ENCODE results near the gene ITGA2. TPM values are rescaled to one million over a fixed set of nuclear protein-coding genes. Genes with fewer than 3 reads are reported as not detected.

The ITGA2 gene
- total and polyA plus RNA-seq, 7 donors = 0.10 to 0.91 (median 0.64) TPM

GRCh38 chr5:52996979-52997378 is 7.8 kb downstream of the ITGA2 start:
- intact Hi-C loops (cut with DNase I) = no loop called here
- TF ChIP-seq CTCF (IDR thresholded peaks at IDR 0.05) = no peak
- no peak for ATAC-seq
- no peak for DNase-seq
- Histone ChIP-seq H3K4me3 (no peak overlapping the region), H3K36me3 (ENCODE audit: insufficient read depth in 1 of 2, low read depth in 1 of 2) (no peaks in the 10 kb centered on the region), H3K4me1 (no peaks in the 10 kb centered on the region), H3K27ac (no peak overlapping the region), H3K27me3 (ENCODE audit: insufficient read depth in 3 of 3, low read length in 2 of 3) (peaks cover 0 to 14% (median 0%) of the 10 kb centered on the region in 3 donors), H3K9me3 (no peaks in the 10 kb centered on the region)
- WGBS, 3 donors = 89 to 93% (median 92%) methylated on average over 1 of the region's 1 CpG

GRCh38 chr5:52997424-52997823 is 8.3 kb downstream of the ITGA2 start:
- DNase-seq (no peak), ATAC-seq (no peak)
- intact Hi-C loops (cut with DNase I) = no loop called here
- Histone ChIP-seq H3K27me3 (ENCODE audit: insufficient read depth in 3 of 3, low read length in 2 of 3) (peaks cover 0 to 13% (median 0%) of the 10 kb centered on the region in 3 donors), H3K36me3 (ENCODE audit: insufficient read depth in 1 of 2, low read depth in 1 of 2) (no peaks in the 10 kb centered on the region), H3K4me3 (no peak overlapping the region), H3K27ac (no peak overlapping the region), H3K9me3 (no peaks in the 10 kb centered on the region), H3K4me1 (no peaks in the 10 kb centered on the region)
- no peak for TF ChIP-seq CTCF (IDR thresholded peaks at IDR 0.05)
- WGBS, 3 donors = 26 to 32% (median 28%) methylated on average over 6 of the region's 6 CpGs

GRCh38 chr5:52998552-52999313 is 9.6 kb downstream of the ITGA2 start:
- 63 to 69% (median 65%) methylated on average over 2 of the region's 2 CpGs for WGBS, 3 donors
- Histone ChIP-seq H3K27me3 (ENCODE audit: insufficient read depth in 3 of 3, low read length in 2 of 3) (peaks cover 0 to 9% (median 0%) of the 10 kb centered on the region in 3 donors), H3K36me3 (ENCODE audit: insufficient read depth in 1 of 2, low read depth in 1 of 2) (no peaks in the 10 kb centered on the region), H3K4me3 (no peak overlapping the region), H3K27ac (no peak overlapping the region), H3K9me3 (no peaks in the 10 kb centered on the region), H3K4me1 (no peaks in the 10 kb centered on the region)
- ATAC-seq = no peak
- no peak for DNase-seq
- TF ChIP-seq CTCF (IDR thresholded peaks at IDR 0.05) = no peak
- intact Hi-C loops (cut with DNase I) = no loop called here

- DNase-seq (no peak), ATAC-seq (no peak)
- intact Hi-C loops (cut with DNase I) = no loop called here
- Histone ChIP-seq H3K27me3 (ENCODE audit: insufficient read depth in 3 of 3, low read length in 2 of 3) (peaks cover 0 to 9% (median 0%) of the 10 kb centered on the region in 3 donors), H3K36me3 (ENCODE audit: insufficient read depth in 1 of 2, low read depth in 1 of 2) (no peaks in the 10 kb centered on the region), H3K27ac (no peak overlapping the region), H3K9me3 (no peaks in the 10 kb centered on the region), H3K4me1 (no peaks in the 10 kb centered on the region), H3K4me3 (no peak overlapping the region)
- no peak for TF ChIP-seq CTCF (IDR thresholded peaks at IDR 0.05)
- 93 to 97% (median 96%) methylated on average over 1 of the region's 1 CpG for WGBS, 3 donors
Measured at GRCh38 chr5:52999344-52999949, 10.3 kb downstream of the ITGA2 start.

Data from psoas muscle (tissue), 8 donors.